ENCODE measurements around the gene NECAP2.

NECAP2 gene

DNA sequence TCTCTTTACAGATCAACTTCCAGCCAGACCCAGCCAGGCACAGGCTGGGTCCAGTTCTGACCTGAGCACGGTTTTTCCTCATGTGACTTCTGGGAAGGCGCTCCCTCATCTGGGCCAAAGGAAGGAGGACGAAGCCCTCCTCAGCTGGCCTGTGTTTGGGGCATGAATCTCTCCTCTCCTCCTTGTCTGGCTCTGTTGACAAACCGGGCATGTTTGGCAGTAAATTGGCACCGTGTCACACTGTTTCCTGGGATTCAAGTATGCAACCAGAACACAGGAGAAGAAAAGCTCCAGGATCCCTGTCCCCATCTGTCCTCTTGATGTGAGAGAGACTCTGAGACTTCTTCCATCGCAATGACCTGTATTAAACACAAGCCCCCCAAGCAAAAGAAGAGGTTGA is 18.3 kb downstream of the NECAP2 start:
- TF ChIP-seq TAF1 (IDR thresholded peaks at IDR 0.05; ENCODE audit: borderline replicate concordance, insufficient read depth, low read length) (no peak), POLR2AphosphoS5 (IDR thresholded peaks at IDR 0.05; ENCODE audit: low read depth, low read length) (no peak)

DNA sequence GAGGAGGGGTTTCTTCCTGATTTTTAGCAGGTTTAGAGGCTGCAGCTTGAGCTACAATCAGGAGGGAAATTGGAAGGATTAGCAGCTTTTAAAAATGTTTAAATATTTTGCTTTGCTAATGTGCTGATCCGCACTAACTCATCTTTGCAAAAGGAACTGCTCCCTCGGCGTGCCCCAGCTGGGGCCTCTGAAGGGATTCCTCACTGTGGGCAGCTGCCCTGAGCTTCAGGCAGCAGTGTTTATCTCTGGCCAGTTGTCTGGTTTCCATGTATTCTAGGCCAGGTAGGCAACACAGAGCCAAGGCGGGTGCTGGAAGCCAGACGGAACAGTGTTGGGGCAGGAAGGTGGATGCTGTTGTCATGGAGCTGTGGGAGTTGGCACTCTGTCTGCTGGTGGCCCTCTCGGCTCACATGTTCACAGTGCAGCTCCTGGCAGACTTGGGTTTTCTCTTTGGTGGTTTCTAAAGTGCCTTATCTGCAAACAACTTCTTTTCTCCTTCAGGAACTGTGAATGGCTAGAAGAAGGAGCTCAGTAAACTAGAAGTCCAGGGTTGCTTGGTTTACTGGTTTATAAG is 18.9 kb downstream of the NECAP2 start:
- no peak for TF ChIP-seq POLR2AphosphoS5 (IDR thresholded peaks at IDR 0.05; ENCODE audit: low read depth, low read length)
- no peak for TF ChIP-seq FOXP2 (optimal IDR thresholded peaks at IDR 0.05; ENCODE audit: borderline replicate concordance, extremely low read depth, extremely low read length, insufficient read depth)
- TF ChIP-seq, protein P1, sequence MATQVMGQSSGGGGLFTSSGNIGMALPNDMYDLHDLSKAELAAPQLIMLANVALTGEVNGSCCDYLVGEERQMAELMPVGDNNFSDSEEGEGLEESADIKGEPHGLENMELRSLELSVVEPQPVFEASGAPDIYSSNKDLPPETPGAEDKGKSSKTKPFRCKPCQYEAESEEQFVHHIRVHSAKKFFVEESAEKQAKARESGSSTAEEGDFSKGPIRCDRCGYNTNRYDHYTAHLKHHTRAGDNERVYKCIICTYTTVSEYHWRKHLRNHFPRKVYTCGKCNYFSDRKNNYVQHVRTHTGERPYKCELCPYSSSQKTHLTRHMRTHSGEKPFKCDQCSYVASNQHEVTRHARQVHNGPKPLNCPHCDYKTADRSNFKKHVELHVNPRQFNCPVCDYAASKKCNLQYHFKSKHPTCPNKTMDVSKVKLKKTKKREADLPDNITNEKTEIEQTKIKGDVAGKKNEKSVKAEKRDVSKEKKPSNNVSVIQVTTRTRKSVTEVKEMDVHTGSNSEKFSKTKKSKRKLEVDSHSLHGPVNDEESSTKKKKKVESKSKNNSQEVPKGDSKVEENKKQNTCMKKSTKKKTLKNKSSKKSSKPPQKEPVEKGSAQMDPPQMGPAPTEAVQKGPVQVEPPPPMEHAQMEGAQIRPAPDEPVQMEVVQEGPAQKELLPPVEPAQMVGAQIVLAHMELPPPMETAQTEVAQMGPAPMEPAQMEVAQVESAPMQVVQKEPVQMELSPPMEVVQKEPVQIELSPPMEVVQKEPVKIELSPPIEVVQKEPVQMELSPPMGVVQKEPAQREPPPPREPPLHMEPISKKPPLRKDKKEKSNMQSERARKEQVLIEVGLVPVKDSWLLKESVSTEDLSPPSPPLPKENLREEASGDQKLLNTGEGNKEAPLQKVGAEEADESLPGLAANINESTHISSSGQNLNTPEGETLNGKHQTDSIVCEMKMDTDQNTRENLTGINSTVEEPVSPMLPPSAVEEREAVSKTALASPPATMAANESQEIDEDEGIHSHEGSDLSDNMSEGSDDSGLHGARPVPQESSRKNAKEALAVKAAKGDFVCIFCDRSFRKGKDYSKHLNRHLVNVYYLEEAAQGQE (IDR thresholded peaks at IDR 0.05; ENCODE audit: insufficient read depth in 1 of 2, low read depth in 2 of 2, low read length in 2 of 2), result no peak
- TF ChIP-seq SIN3A (IDR thresholded peaks at IDR 0.05; ENCODE audit: borderline replicate concordance, insufficient read depth, low read length), result no peak
- TF ChIP-seq TAF1 (IDR thresholded peaks at IDR 0.05; ENCODE audit: borderline replicate concordance, insufficient read depth, low read length), result no peak

GRCh38 chr1:16461681-16462080 is 21.2 kb downstream of the NECAP2 start:
- TF ChIP-seq FOXP2 (optimal IDR thresholded peaks at IDR 0.05; ENCODE audit: borderline replicate concordance, extremely low read depth, extremely low read length, insufficient read depth) (no peak), SIN3A (IDR thresholded peaks at IDR 0.05; ENCODE audit: borderline replicate concordance, insufficient read depth, low read length) (no peak), POLR2AphosphoS5 (IDR thresholded peaks at IDR 0.05; ENCODE audit: low read depth, low read length) (no peak), TAF1 (IDR thresholded peaks at IDR 0.05; ENCODE audit: borderline replicate concordance, insufficient read depth, low read length) (no peak)
- TF ChIP-seq, protein P1 (IDR thresholded peaks at IDR 0.05; ENCODE audit: insufficient read depth in 1 of 2, low read depth in 2 of 2, low read length in 2 of 2), result no peak

GRCh38 chr1:16462773-16463330 is 22.3 kb downstream of the NECAP2 start:
- TF ChIP-seq FOXP2 (optimal IDR thresholded peaks at IDR 0.05; ENCODE audit: borderline replicate concordance, extremely low read depth, extremely low read length, insufficient read depth) (no peak), SIN3A (IDR thresholded peaks at IDR 0.05; ENCODE audit: borderline replicate concordance, insufficient read depth, low read length) (no peak), POLR2AphosphoS5 (IDR thresholded peaks at IDR 0.05; ENCODE audit: low read depth, low read length) (no peak), TAF1 (IDR thresholded peaks at IDR 0.05; ENCODE audit: borderline replicate concordance, insufficient read depth, low read length) (no peak)
- TF ChIP-seq, protein P1 (IDR thresholded peaks at IDR 0.05; ENCODE audit: insufficient read depth in 1 of 2, low read depth in 2 of 2, low read length in 2 of 2), result no peak

- no peak for TF ChIP-seq TAF1 (IDR thresholded peaks at IDR 0.05; ENCODE audit: borderline replicate concordance, insufficient read depth, low read length)
- TF ChIP-seq SIN3A (IDR thresholded peaks at IDR 0.05; ENCODE audit: borderline replicate concordance, insufficient read depth, low read length), result no peak
- TF ChIP-seq, protein P1 (IDR thresholded peaks at IDR 0.05; ENCODE audit: insufficient read depth in 1 of 2, low read depth in 2 of 2, low read length in 2 of 2), result no peak
- no peak for TF ChIP-seq FOXP2 (optimal IDR thresholded peaks at IDR 0.05; ENCODE audit: borderline replicate concordance, extremely low read depth, extremely low read length, insufficient read depth)
- TF ChIP-seq POLR2AphosphoS5 (IDR thresholded peaks at IDR 0.05; ENCODE audit: low read depth, low read length), result no peak
Observed at GRCh38 chr1:16464917-16465625, 24.5 kb downstream of the NECAP2 start.
